Measurements from ENCODE around the gene KRTAP4-9.
"Not testable (repeated sequence)": the region's sequence is repeated elsewhere in the genome, so short reads cannot be mapped to it uniquely, and the experiment has no call there.

The KRTAP4-9 gene

DNA sequence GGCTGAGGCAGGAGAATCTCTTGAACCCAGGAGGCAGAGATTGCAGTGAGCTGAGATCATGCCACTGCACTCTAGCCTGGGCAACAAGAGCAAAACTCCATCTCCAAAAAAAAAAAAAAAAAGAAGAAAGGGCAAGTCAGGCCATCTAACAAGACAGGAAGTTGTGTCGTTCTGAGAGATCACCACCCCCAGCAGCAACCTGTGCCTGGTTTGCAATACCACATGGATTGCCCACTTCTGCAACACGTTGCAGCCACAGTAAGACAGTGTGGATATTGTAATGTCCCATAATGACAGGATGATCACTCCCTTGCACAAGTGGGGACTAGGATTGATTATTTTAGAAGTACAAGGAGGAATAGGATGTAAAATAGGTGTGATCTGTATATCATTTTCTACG, 36.2 kb upstream of the KRTAP4-9 start:
- Histone ChIP-seq H3K4me1 (ENCODE audit: control insufficient read depth, insufficient read depth, low read length) (no peaks in the 10 kb centered on the region), H3K9me3 (ENCODE audit: control insufficient read depth, insufficient read depth, low read length) (no peaks in the 10 kb centered on the region), H3K9ac (ENCODE audit: low read depth, low read length) (no peak overlapping the region), H3K36me3 (ENCODE audit: control insufficient read depth, insufficient read depth, low read length) (no peaks in the 10 kb centered on the region), H3K27me3 (ENCODE audit: control insufficient read depth, insufficient read depth, low read length) (no peaks in the 10 kb centered on the region), H3K4me3 (ENCODE audit: low read depth, low read length) (no peak overlapping the region)

DNA sequence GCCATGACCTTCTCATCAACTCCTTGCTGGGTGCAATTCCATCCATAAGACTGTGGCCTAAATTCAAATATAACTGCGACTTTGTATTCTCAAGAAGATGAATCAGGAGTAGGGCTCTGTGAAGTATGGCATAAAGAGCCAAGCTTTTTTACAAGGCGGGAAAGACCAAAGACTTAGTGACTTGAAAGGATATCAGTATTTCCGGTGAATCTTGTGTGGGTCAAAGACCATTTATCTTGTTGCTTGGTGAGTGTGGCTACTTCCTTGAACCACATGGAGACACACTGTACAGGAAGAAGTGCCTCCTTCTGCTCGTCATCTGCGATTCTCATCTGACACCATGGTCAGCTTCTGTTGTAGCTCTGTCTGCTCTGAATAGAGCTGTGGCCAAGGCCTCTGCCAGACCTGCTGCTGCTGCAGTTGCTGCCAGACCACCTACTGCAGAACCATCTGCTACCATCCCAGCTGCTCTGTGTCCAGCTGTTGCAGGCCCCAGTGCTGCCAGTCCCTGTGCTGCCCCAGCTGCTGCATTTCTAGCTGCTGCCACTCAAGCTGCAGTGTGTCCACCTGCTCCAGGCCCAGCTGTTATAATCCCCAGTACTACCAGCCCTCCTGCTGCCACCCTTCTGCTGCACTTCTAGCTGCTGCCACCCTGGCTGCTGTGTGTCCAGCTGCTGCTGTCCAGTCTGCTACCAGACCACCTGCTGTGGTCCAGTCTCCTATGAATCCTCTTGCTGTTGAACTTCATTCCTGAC, 33.4 kb upstream of the KRTAP4-9 start:
- Histone ChIP-seq H3K27me3 (ENCODE audit: control insufficient read depth, insufficient read depth, low read length) (no peaks in the 10 kb centered on the region), H3K36me3 (ENCODE audit: control insufficient read depth, insufficient read depth, low read length) (no peaks in the 10 kb centered on the region), H3K4me1 (ENCODE audit: control insufficient read depth, insufficient read depth, low read length) (no peaks in the 10 kb centered on the region), H3K9me3 (ENCODE audit: control insufficient read depth, insufficient read depth, low read length) (no peaks in the 10 kb centered on the region), H3K4me3 (ENCODE audit: low read depth, low read length) (no peak overlapping the region), H3K9ac (ENCODE audit: low read depth, low read length) (no peak overlapping the region)

DNA sequence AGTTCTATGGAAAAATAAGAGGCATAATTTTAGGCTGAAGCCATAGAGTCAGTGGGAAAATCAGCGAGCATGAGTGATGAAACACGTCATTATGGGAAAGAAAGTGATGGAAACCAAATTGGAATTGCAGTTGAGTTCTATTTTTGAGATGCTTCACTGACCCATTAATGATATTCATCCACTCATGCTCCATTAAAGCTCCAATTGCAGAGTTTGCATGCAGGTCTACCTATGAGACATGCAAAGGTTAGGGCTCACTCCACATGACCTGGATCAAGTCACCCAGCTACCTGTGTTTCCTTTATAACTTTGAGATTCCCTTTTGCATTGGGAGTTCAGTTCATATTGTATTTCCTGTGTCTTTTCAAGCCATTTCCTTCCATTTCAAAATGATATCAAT, 31.5 kb upstream of the KRTAP4-9 start:
- Histone ChIP-seq H3K4me3 (ENCODE audit: low read depth, low read length) (no peak overlapping the region), H3K27me3 (ENCODE audit: control insufficient read depth, insufficient read depth, low read length) (no peaks in the 10 kb centered on the region), H3K9ac (ENCODE audit: low read depth, low read length) (no peak overlapping the region), H3K9me3 (ENCODE audit: control insufficient read depth, insufficient read depth, low read length) (no peaks in the 10 kb centered on the region), H3K4me1 (ENCODE audit: control insufficient read depth, insufficient read depth, low read length) (no peaks in the 10 kb centered on the region), H3K36me3 (ENCODE audit: control insufficient read depth, insufficient read depth, low read length) (no peaks in the 10 kb centered on the region)

GRCh38 chr17:41076788-41077187, 28.4 kb upstream of the KRTAP4-9 start:
- no peak overlapping the region for H3K9ac ChIP-seq (ENCODE audit: low read depth, low read length)
- no peak overlapping the region for H3K4me3 ChIP-seq (ENCODE audit: low read depth, low read length)
- no peaks in the 10 kb centered on the region for H3K36me3 ChIP-seq (ENCODE audit: control insufficient read depth, insufficient read depth, low read length)
- no peaks in the 10 kb centered on the region for H3K27me3 ChIP-seq (ENCODE audit: control insufficient read depth, insufficient read depth, low read length)
- no peaks in the 10 kb centered on the region for H3K4me1 ChIP-seq (ENCODE audit: control insufficient read depth, insufficient read depth, low read length)
- no peaks in the 10 kb centered on the region for H3K9me3 ChIP-seq (ENCODE audit: control insufficient read depth, insufficient read depth, low read length)

- Histone ChIP-seq H3K36me3 (ENCODE audit: control insufficient read depth, insufficient read depth, low read length) (no peaks in the 10 kb centered on the region), H3K9ac (ENCODE audit: low read depth, low read length) (no peak overlapping the region), H3K9me3 (ENCODE audit: control insufficient read depth, insufficient read depth, low read length) (no peaks in the 10 kb centered on the region), H3K4me1 (ENCODE audit: control insufficient read depth, insufficient read depth, low read length) (no peaks in the 10 kb centered on the region), H3K27me3 (ENCODE audit: control insufficient read depth, insufficient read depth, low read length) (no peaks in the 10 kb centered on the region), H3K4me3 (ENCODE audit: low read depth, low read length) (no peak overlapping the region)
These were observed 22.6 kb upstream of the KRTAP4-9 start for GRCh38 chr17:41082626-41083025.

GRCh38 chr17:41083427-41083826, 21.8 kb upstream of the KRTAP4-9 start:
- H3K4me3 ChIP-seq (ENCODE audit: low read depth, low read length); H3K9me3 ChIP-seq (ENCODE audit: control insufficient read depth, insufficient read depth, low read length); H3K4me1 ChIP-seq (ENCODE audit: control insufficient read depth, insufficient read depth, low read length); H3K9ac ChIP-seq (ENCODE audit: low read depth, low read length); H3K36me3 ChIP-seq (ENCODE audit: control insufficient read depth, insufficient read depth, low read length); H3K27me3 ChIP-seq (ENCODE audit: control insufficient read depth, insufficient read depth, low read length): not testable (repeated sequence)

DNA sequence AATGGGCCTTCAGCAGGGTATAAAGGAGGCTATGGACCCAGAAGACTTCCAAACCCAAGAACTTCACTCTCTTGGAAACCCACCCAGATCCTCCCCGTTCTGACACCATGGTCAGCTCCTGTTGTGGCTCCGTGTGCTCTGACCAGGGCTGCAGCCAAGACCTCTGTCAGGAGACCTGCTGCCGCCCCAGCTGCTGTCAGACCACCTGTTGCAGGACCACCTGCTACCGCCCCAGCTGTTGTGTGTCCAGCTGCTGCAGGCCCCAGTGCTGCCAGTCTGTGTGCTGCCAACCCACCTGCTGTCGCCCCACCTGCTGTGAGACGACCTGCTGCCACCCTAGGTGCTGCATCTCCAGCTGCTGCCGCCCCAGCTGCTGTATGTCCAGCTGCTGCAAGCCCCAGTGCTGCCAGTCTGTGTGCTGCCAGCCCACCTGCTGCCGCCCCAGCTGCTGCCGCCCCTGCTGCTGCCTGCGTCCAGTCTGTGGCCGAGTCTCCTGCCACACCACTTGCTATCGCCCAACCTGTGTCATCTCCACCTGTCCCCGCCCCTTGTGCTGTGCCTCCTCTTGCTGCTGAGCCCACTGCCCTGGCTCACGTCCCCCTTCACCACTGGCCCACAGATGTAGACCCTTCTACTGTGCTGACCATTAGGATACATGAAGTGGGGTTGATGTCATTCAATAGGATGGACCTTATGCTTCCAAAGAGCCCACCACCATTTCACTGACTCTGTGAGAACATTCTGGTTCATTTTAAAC, 20.9 kb upstream of the KRTAP4-9 start, which contains the start of gene KRTAP4-7:
Gene KRTAP4-7 (plus strand): TSS at position 51 of the 757 bp plus-strand sequence. CDS start 57 bp downstream, at position 108.
- H3K9me3 ChIP-seq (ENCODE audit: control insufficient read depth, insufficient read depth, low read length); H3K4me1 ChIP-seq (ENCODE audit: control insufficient read depth, insufficient read depth, low read length); H3K27me3 ChIP-seq (ENCODE audit: control insufficient read depth, insufficient read depth, low read length); H3K9ac ChIP-seq (ENCODE audit: low read depth, low read length); H3K4me3 ChIP-seq (ENCODE audit: low read depth, low read length); H3K36me3 ChIP-seq (ENCODE audit: control insufficient read depth, insufficient read depth, low read length): not testable (repeated sequence)

DNA sequence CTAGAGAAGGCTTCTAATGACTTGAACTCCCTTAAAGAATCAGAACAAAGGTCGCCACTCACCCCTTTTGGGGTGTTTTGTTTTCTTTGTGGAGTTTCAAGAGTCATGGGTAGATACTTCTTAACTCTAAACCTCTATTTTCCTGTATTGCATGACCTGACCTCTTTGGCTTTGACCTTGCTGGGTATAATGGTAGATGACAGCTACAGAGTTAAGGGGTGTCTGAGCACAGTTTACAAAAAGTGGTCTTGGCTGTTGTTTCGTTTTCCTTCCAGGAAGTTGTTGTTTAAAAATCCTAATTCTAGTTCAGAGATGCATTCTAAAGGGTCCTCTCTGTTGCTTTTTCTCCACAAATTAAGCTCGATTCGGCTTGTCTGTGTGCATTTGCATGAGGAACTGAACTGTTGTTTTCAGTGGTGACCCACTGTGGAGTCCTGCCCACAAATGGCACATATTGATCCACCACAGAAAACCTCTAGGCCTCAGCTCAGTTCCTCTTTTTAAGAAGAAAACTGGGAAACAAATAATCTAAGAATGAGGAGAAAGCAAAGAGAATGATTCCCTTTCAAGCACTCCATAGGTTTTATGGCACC, 16.3 kb upstream of the KRTAP4-9 start:
- H3K9me3 ChIP-seq (ENCODE audit: control insufficient read depth, insufficient read depth, low read length); H3K27me3 ChIP-seq (ENCODE audit: control insufficient read depth, insufficient read depth, low read length); H3K4me1 ChIP-seq (ENCODE audit: control insufficient read depth, insufficient read depth, low read length); H3K9ac ChIP-seq (ENCODE audit: low read depth, low read length); H3K36me3 ChIP-seq (ENCODE audit: control insufficient read depth, insufficient read depth, low read length); H3K4me3 ChIP-seq (ENCODE audit: low read depth, low read length): not testable (repeated sequence)

GRCh38 chr17:41096055-41096454, 9.1 kb upstream of the KRTAP4-9 start:
- H3K36me3 ChIP-seq (ENCODE audit: control insufficient read depth, insufficient read depth, low read length) = no peaks in the 10 kb centered on the region
- H3K9ac ChIP-seq (ENCODE audit: low read depth, low read length) = no peak overlapping the region
- H3K9me3 ChIP-seq (ENCODE audit: control insufficient read depth, insufficient read depth, low read length) = peaks cover 3% of the 10 kb centered on the region
- no peak overlapping the region for H3K4me3 ChIP-seq (ENCODE audit: low read depth, low read length)
- peaks cover 2% of the 10 kb centered on the region for H3K4me1 ChIP-seq (ENCODE audit: control insufficient read depth, insufficient read depth, low read length)
- no peaks in the 10 kb centered on the region for H3K27me3 ChIP-seq (ENCODE audit: control insufficient read depth, insufficient read depth, low read length)

DNA sequence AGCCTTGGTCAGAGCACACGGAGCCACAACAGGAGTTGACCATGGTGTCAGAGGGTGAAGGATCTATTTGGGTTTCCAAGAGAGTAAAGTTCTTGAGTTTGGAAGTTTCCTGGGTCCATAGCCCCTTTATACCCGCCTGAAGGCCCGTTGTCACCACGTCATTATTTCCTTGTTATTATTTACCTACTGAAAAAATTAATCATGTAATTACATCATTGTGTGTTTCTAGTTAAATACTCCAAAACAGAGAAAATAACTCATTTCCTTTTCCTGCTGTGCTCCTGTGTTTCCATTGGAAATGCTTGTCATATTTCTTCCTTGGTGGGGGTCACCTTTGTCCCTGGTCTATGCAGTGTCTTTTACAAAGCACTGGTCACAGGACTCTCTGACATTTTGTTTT, 7.1 kb upstream of the KRTAP4-9 start, which contains the start of gene KRTAP4-8:
Gene KRTAP4-8 (minus strand): TSS at position 101 of the 400 bp plus-strand sequence. CDS start 58 bp downstream, at position 43.
- peaks cover 2% of the 10 kb centered on the region for H3K4me1 ChIP-seq (ENCODE audit: control insufficient read depth, insufficient read depth, low read length)
- H3K27me3 ChIP-seq (ENCODE audit: control insufficient read depth, insufficient read depth, low read length) = no peaks in the 10 kb centered on the region

DNA sequence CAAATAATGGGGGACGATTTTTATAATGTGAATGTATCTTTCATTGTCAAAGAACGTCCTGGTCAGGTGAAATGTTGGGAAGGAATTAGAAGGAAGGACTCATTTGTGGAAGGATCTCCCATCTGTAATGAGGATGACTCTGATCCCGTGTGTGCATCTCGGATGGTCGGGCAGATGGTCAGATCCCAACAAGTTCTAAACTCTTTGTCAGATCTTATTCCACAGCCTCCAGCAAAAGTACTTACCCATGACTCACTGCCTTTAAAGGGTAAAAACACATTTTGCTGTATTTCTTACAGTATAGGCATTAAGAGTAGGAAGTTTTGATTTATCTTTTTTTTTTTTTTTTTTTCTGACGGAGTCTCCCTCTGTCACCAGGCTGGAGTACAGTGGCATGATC, 6.7 kb upstream of the KRTAP4-9 start:
- Histone ChIP-seq H3K27me3 (ENCODE audit: control insufficient read depth, insufficient read depth, low read length) (no peaks in the 10 kb centered on the region), H3K36me3 (ENCODE audit: control insufficient read depth, insufficient read depth, low read length) (no peaks in the 10 kb centered on the region), H3K4me3 (ENCODE audit: low read depth, low read length) (no peak overlapping the region), H3K9me3 (ENCODE audit: control insufficient read depth, insufficient read depth, low read length) (no peaks in the 10 kb centered on the region), H3K4me1 (ENCODE audit: control insufficient read depth, insufficient read depth, low read length) (peaks cover 2% of the 10 kb centered on the region), H3K9ac (ENCODE audit: low read depth, low read length) (no peak overlapping the region)

More for the DNA sequence above, 7.1 kb upstream of the KRTAP4-9 start, which contains the start of gene KRTAP4-8:
- no peaks in the 10 kb centered on the region for H3K36me3 ChIP-seq (ENCODE audit: control insufficient read depth, insufficient read depth, low read length)
- H3K9ac ChIP-seq (ENCODE audit: low read depth, low read length) = no peak within 1 kb of the TSS
- H3K9me3 ChIP-seq (ENCODE audit: control insufficient read depth, insufficient read depth, low read length) = no peaks in the 10 kb centered on the region
- no peak within 1 kb of the TSS for H3K4me3 ChIP-seq (ENCODE audit: low read depth, low read length)

Data from iPS-15b (cell line).